K562 (cell line): ENCODE data around the gene NF1. TPM values are rescaled to one million over a fixed set of nuclear protein-coding genes. Genes with fewer than 3 reads are reported as not detected.

Experiments
- ATAC-seq: fragments of 200-7000 bp; cut with Tn5 transposase; 3 replicates; pipeline ENCODE4 v1.9.1; 2020; ENCODE audit warnings: moderate library complexity
- BruUV-seq: library from RNA; stranded (reverse); fragments of 400-500 nt; replicated peaks from 2 replicates; lab custom pipeline; 2021; lab: Mats Ljungman, UMichigan
- CTCF ChIA-PET: fragments of 300-600 bp; formaldehyde crosslinking; extraction: SDS; loops from one replicate; lab custom pipeline; 2021; ENCODE audit warnings: low intra/inter-chr PET ratio; lab: Yijun Ruan, JAX
- POLR2A ChIA-PET: fragments of 300-600, 350-650 bp; sonication (Branson Sonifier 250); formaldehyde crosslinking; extraction: SDS; loops from one replicate; lab custom pipeline; 2021; ENCODE audit warnings: antibody characterized with exemption, inconsistent platforms; lab: Yijun Ruan, JAX
- DNase-seq, 4 experiments: peaks; one replicate each; pipeline versions ENCODE4 v3.0.0 to v3.0.0-alpha.2; 2011 to 2018; ENCODE audit warnings: low spot score in 3 of 4, mixed read lengths in 3 of 4; ENCODE audit errors: extremely low read depth in 1 of 4
- FAIRE-seq: peaks from 2 replicates; lab custom pipeline; 2011; peaks lifted over from hg19 to GRCh38; lab: Jason Lieb, UNC
- H2AFZ ChIP-seq: 2 replicates; pipeline ENCODE4 v1.6.0; 2011; ENCODE audit warnings: low read depth, low read length, control low read depth, inconsistent platforms
- H3K27ac ChIP-seq: fragments of 200-600 bp; 3 replicates; pipeline ENCODE4 v1.8.0; 2011; ENCODE audit warnings: low read depth, mild to moderate bottlenecking, control low read depth, inconsistent platforms, low read length, moderate library complexity, mixed read lengths; ENCODE audit errors: extremely low read depth
- H3K27me3 ChIP-seq, 2 experiments: fragments of 300-600 bp in 1 of 2; 2 replicates in 1 of 2; 3 replicates in 1 of 2; pipeline versions ENCODE4 v1.6.0 to v1.8.0; 2011; ENCODE audit warnings: inconsistent platforms in 2 of 2, low read length in 2 of 2, mild to moderate bottlenecking in 1 of 2, mixed read lengths in 1 of 2, moderate library complexity in 1 of 2; ENCODE audit not compliant: control insufficient read depth in 2 of 2, insufficient read depth in 2 of 2
- H3K36me3 ChIP-seq: fragments of 300-600 bp; 3 replicates; pipeline ENCODE4 v1.8.0; 2011; ENCODE audit warnings: mild to moderate bottlenecking, low read length, inconsistent platforms; ENCODE audit not compliant: control insufficient read depth, insufficient read depth
- H3K4me1 ChIP-seq, 2 experiments: fragments of 200-600 bp in 1 of 2; replicated peaks in 1 of 2; 2 replicates in 1 of 2; 3 replicates in 1 of 2; pipeline versions ENCODE4 v1.5.1 to v1.8.0; 2011; ENCODE audit warnings: inconsistent platforms in 2 of 2, low read length in 2 of 2, mild to moderate bottlenecking in 1 of 2, mixed read lengths in 1 of 2, moderate library complexity in 1 of 2; ENCODE audit not compliant: control insufficient read depth in 2 of 2, insufficient read depth in 2 of 2
- H3K4me2 ChIP-seq: 2 replicates; pipeline ENCODE4 v1.6.1; 2011; ENCODE audit warnings: low read length, control low read depth, inconsistent platforms, mixed read lengths; ENCODE audit not compliant: insufficient read depth
- H3K4me3 ChIP-seq: fragments of 200-600 bp; sonication (generic), shearing (Covaris generic); 2 replicates; pipeline ENCODE4 v1.5.1; 2016; ENCODE audit warnings: control low read depth, inconsistent platforms
- H3K79me2 ChIP-seq: fragments of 200-600 bp; 3 replicates; pipeline ENCODE4 v1.8.0; 2011; ENCODE audit warnings: low read length, inconsistent platforms; ENCODE audit not compliant: control insufficient read depth, insufficient read depth
- H3K9ac ChIP-seq, 2 experiments: 2 replicates each; pipeline versions ENCODE4 v1.6.0 to v1.6.1; 2011; ENCODE audit warnings: low read depth in 2 of 2, low read length in 2 of 2, control low read depth in 1 of 2, inconsistent platforms in 1 of 2, mild to moderate bottlenecking in 1 of 2, mixed read lengths in 1 of 2; ENCODE audit not compliant: insufficient read depth in 1 of 2
- H3K9me1 ChIP-seq: one replicate; pipeline ENCODE4 v1.6.0; 2011; ENCODE audit warnings: inconsistent platforms, mild to moderate bottlenecking, low read length, moderate library complexity; ENCODE audit not compliant: control insufficient read depth, insufficient read depth
- H3K9me3 ChIP-seq: replicated peaks from 2 replicates; pipeline ENCODE4 v1.5.1; 2011; ENCODE audit warnings: low read depth, low read length, inconsistent platforms; ENCODE audit not compliant: control insufficient read depth, insufficient read depth
- H4K20me1 ChIP-seq: replicated peaks from 2 replicates; pipeline ENCODE4 v1.6.1; 2011; ENCODE audit warnings: low read length, inconsistent platforms, mixed read lengths; ENCODE audit not compliant: control insufficient read depth, insufficient read depth
- BHLHE40 ChIP-seq: IDR thresholded peaks from 2 replicates; pipeline ENCODE4 v1.6.1; 2011; ENCODE audit warnings: low read length, improper control_type of control experiment
- GTF2B ChIP-seq: IDR thresholded peaks from 2 replicates; pipeline ENCODE4 v1.6.1; 2011; ENCODE audit not compliant: insufficient read length; ENCODE audit errors: extremely low read depth
- IFI16 ChIP-seq: fragments of 250-450 bp; sonication (Bioruptor Pico); IDR thresholded peaks from 2 replicates; pipeline ENCODE4 v2.1.2; 2022; ENCODE audit warnings: mild to moderate bottlenecking, inconsistent platforms
- KLF1 ChIP-seq: fragments of 450-650 bp; IDR thresholded peaks from 2 replicates; pipeline ENCODE4 v1.6.1; 2016; ENCODE audit warnings: missing genetic modification characterization, missing compliant biosample characterization
- SRSF9 ChIP-seq: fragments of 200-400 bp; formaldehyde crosslinking; IDR thresholded peaks from 2 replicates; pipeline ENCODE4 v1.6.1; 2017; ENCODE audit warnings: low read depth, low read length, borderline replicate concordance
- THAP7 ChIP-seq: fragments of 250-450 bp; sonication (Bioruptor Pico); IDR thresholded peaks from 2 replicates; pipeline ENCODE4 v1.5.0; 2021
- THRAP3 ChIP-seq: fragments of 450-650 bp; IDR thresholded peaks from 2 replicates; pipeline ENCODE4 v1.6.1; 2016; ENCODE audit warnings: mild to moderate bottlenecking, inconsistent platforms, borderline replicate concordance
- ZC3H4 ChIP-seq: sonication (generic); formaldehyde crosslinking; IDR thresholded peaks from 2 replicates; pipeline ENCODE4 v1.9.0; 2021; ENCODE audit warnings: missing genetic modification reagents, borderline replicate concordance
- ZNF398 ChIP-seq: fragments of 250-450 bp; sonication (Bioruptor Pico); IDR thresholded peaks from 2 replicates; pipeline ENCODE4 v1.8.0; 2021; ENCODE audit warnings: moderate library complexity, mild to moderate bottlenecking, inconsistent platforms
- ZNF707 ChIP-seq: fragments of 250-450 bp; sonication (Bioruptor Pico); conservative IDR thresholded peaks from 2 replicates; pipeline ENCODE4 v1.8.0; 2022; ENCODE audit warnings: inconsistent platforms, mild to moderate bottlenecking, moderate library complexity
- WGBS: fragments of 100-300 bp; shearing (Covaris generic); methylation state at CpG from one replicate; pipeline ENCODE4 v1.1.6; 2016; ENCODE audit warnings: low coverage, mixed read lengths; ENCODE audit not compliant: insufficient coverage; ENCODE audit errors: missing lambda C conversion rate; 5-methylcytosine and 5-hydroxymethylcytosine counted together
- in situ Hi-C: fragments of 300-500 bp; cut with MboI; formaldehyde crosslinking; loops from 4 replicates; pipeline ENCODE4 v1.15.0; 2018; ENCODE audit warnings: inconsistent platforms, mixed read lengths
- intact Hi-C: fragments of 100-400 bp; cut with micrococcal nuclease; formaldehyde crosslinking; loops from 2 replicates; pipeline ENCODE4 v1.14.2; 2022
- polyA plus RNA-seq, 8 experiments: library from polyadenylated mRNA; depleted of rRNA in 4 of 8; stranded (reverse) in 5 of 8; unstranded in 3 of 8; fragments of >200 nt; fragmentation: Nextera tagmentation in 2 of 8; fragmentation: Illumina TruSeq in 1 of 8; extraction: Ambion mirVana in 2 of 8; extraction: Trizol in 1 of 8; gene quantifications; 2 replicates each; pipeline versions ENCODE4 v1.2.1 to v1.2.3, GENCODE V29; 2011 to 2014; ENCODE audit warnings: inconsistent platforms in 1 of 8, missing spikeins in 1 of 8
- total RNA-seq, 7 experiments: library from RNA; depleted of rRNA in 6 of 7; stranded (reverse); fragments of >200 nt in 6 of 7; fragmentation: Illumina TruSeq in 2 of 7; extraction: Trizol in 2 of 7; gene quantifications; 2 replicates each; pipeline versions ENCODE4 v1.2.1 to v1.2.3, GENCODE V29; 2011 to 2021; ENCODE audit warnings: low replicate concordance in 1 of 7
- TF ChIP-seq, protein P1 (sequence below): sonication (generic); formaldehyde crosslinking; IDR thresholded peaks from 2 replicates; pipeline ENCODE4 v1.8.0; 2023; ENCODE audit warnings: mild to moderate bottlenecking, missing genetic modification reagents
- TF ChIP-seq, protein P2 (sequence below), 2 experiments: IDR thresholded peaks in 1 of 2; conservative IDR thresholded peaks in 1 of 2; 2 replicates each; pipeline ENCODE4 v1.6.1; 2016; ENCODE audit warnings: low read depth in 2 of 2, mild to moderate bottlenecking in 1 of 2, missing compliant biosample characterization in 1 of 2, missing genetic modification characterization in 1 of 2, moderate library complexity in 1 of 2
- TF ChIP-seq, protein P3 (sequence below): IDR thresholded peaks from 2 replicates; pipeline ENCODE4 v1.6.1; 2016; ENCODE audit warnings: missing genetic modification characterization, missing compliant biosample characterization

Gene NF1
- total and polyA plus RNA-seq, 9 of the 15 experiments (the other 6 are each of a cell fraction or from before 2014, with no cell fraction given), result 3.4 to 41.9 (median 24.3) TPM

- BruUV-seq, result no TSS peak
- intact Hi-C loops, result no loop called here
- CTCF ChIA-PET, result no interaction called here
- TF ChIP-seq, protein P1, sequence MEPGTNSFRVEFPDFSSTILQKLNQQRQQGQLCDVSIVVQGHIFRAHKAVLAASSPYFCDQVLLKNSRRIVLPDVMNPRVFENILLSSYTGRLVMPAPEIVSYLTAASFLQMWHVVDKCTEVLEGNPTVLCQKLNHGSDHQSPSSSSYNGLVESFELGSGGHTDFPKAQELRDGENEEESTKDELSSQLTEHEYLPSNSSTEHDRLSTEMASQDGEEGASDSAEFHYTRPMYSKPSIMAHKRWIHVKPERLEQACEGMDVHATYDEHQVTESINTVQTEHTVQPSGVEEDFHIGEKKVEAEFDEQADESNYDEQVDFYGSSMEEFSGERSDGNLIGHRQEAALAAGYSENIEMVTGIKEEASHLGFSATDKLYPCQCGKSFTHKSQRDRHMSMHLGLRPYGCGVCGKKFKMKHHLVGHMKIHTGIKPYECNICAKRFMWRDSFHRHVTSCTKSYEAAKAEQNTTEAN, result no peak
- TF ChIP-seq ZNF707 (CRISPR knock-in tag) (no peak), THAP7 (CRISPR knock-in tag) (no peak), ZNF398 (CRISPR knock-in tag) (no peak), THRAP3 (no peak), ZC3H4 (CRISPR knock-in tag) (no peak), KLF1 (no peak), BHLHE40 (no peak), IFI16 (no peak), SRSF9 (no peak), GTF2B (no peak)
- TF ChIP-seq, protein P2, sequence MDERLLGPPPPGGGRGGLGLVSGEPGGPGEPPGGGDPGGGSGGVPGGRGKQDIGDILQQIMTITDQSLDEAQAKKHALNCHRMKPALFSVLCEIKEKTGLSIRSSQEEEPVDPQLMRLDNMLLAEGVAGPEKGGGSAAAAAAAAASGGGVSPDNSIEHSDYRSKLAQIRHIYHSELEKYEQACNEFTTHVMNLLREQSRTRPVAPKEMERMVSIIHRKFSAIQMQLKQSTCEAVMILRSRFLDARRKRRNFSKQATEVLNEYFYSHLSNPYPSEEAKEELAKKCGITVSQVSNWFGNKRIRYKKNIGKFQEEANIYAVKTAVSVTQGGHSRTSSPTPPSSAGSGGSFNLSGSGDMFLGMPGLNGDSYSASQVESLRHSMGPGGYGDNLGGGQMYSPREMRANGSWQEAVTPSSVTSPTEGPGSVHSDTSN (CRISPR knock-in tag; IDR thresholded peaks at IDR 0.05; ENCODE audit: low read depth), result no peak
- TF ChIP-seq, protein P2 (tag; conservative IDR thresholded peaks at IDR 0.05; ENCODE audit: low read depth), result no peak
- TF ChIP-seq, protein P3, sequence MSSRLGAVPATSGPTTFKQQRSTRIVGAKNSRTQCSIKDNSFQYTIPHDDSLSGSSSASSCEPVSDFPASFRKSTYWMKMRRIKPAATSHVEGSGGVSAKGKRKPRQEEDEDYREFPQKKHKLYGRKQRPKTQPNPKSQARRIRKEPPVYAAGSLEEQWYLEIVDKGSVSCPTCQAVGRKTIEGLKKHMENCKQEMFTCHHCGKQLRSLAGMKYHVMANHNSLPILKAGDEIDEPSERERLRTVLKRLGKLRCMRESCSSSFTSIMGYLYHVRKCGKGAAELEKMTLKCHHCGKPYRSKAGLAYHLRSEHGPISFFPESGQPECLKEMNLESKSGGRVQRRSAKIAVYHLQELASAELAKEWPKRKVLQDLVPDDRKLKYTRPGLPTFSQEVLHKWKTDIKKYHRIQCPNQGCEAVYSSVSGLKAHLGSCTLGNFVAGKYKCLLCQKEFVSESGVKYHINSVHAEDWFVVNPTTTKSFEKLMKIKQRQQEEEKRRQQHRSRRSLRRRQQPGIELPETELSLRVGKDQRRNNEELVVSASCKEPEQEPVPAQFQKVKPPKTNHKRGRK (tag), result no peak
Observed at GRCh38 chr17:31250229-31250628, 155.5 kb downstream of the NF1 start.

More at GRCh38 chr17:31250229-31250628, 155.5 kb downstream of the NF1 start:
- ATAC-seq, result no peak
- Histone ChIP-seq H3K27ac (no peak overlapping the region), H3K27me3 (no peaks in the 10 kb centered on the region), H3K4me3 (no peak overlapping the region), H3K4me2 (no peak overlapping the region), H3K4me1 (no peaks in the 10 kb centered on the region), H3K79me2 (no peaks in the 10 kb centered on the region), H2AFZ (no peak overlapping the region), H3K36me3 (peaks cover 35% of the 10 kb centered on the region; the same call in 2 of the 3 replicates), H3K9me1 (no peaks in the 10 kb centered on the region), H4K20me1 (no peaks in the 10 kb centered on the region), H3K9me3 (no peaks in the 10 kb centered on the region), H3K9ac (no peak overlapping the region)
- 54% methylated on average over 1 of the region's 1 CpG for WGBS
- POLR2A ChIA-PET, result interaction anchor here (0.6 kb wide), 1 partner anchor 156 kb away, joined by 3 read pairs; the partner anchor contains the start of gene NF1
- in situ Hi-C loops, result no loop called here
- no peak for DNase-seq
- FAIRE-seq, result no peak
